H1 (cell line): ENCODE measurements around the gene TAB3. TPM values are rescaled to one million over a fixed set of nuclear protein-coding genes. Genes with fewer than 3 reads are reported as not detected.

ENCODE experiments used
- CTCF ChIA-PET: fragments of 300-600 bp; sonication (Branson Sonifier 250); formaldehyde crosslinking; loops from one replicate; lab custom pipeline; 2021; ENCODE audit not compliant: partially characterized antibody; lab: Charles Lee
- POLR2A ChIA-PET: fragments of 300-600 bp; sonication (Branson Sonifier 250); formaldehyde crosslinking; loops from one replicate; lab custom pipeline; 2021; ENCODE audit warnings: inconsistent platforms; ENCODE audit not compliant: partially characterized antibody; lab: Charles Lee
- DNase-seq, 2 experiments: peaks; one replicate each; pipeline versions ENCODE4 v3.0.0 to v3.0.0-alpha.2; 2010 to 2022; ENCODE audit warnings: low spot score in 2 of 2, low read depth in 1 of 2, mixed read lengths in 1 of 2
- FAIRE-seq: peaks from 2 replicates; lab custom pipeline; 2011; peaks lifted over from hg19 to GRCh38; lab: Jason Lieb, UNC
- H2AFZ ChIP-seq: 2 replicates; pipeline ENCODE4 v1.8.1; 2012; ENCODE audit warnings: low read length, inconsistent platforms
- H2AK5ac ChIP-seq: 2 replicates; pipeline ENCODE4 v1.6.1; 2013; ENCODE audit warnings: low read depth, low read length
- H2BK120ac ChIP-seq: replicated peaks from 2 replicates; pipeline ENCODE3; 2013; ENCODE audit warnings: low read depth, low read length, inconsistent platforms
- H2BK12ac ChIP-seq: 2 replicates; pipeline ENCODE4 v1.6.1; 2013; ENCODE audit warnings: low read depth, low read length
- H2BK15ac ChIP-seq: 2 replicates; pipeline ENCODE4 v1.6.1; 2013; ENCODE audit warnings: low read length
- H2BK20ac ChIP-seq: 2 replicates; pipeline ENCODE4 v1.6.1; 2013; ENCODE audit warnings: low read length
- H2BK5ac ChIP-seq: 2 replicates; pipeline ENCODE4 v1.6.1; 2013; ENCODE audit warnings: low read depth, low read length
- H3K14ac ChIP-seq: 2 replicates; pipeline ENCODE4 v1.6.1; 2013; ENCODE audit warnings: inconsistent platforms; ENCODE audit not compliant: insufficient read length
- H3K18ac ChIP-seq: 2 replicates; pipeline ENCODE4 v1.6.1; 2013; ENCODE audit warnings: low read length; ENCODE audit errors: extremely low read depth
- H3K23ac ChIP-seq: 2 replicates; pipeline ENCODE4 v1.6.1; 2013; ENCODE audit warnings: inconsistent platforms; ENCODE audit not compliant: insufficient read length
- H3K23me2 ChIP-seq: 2 replicates; pipeline ENCODE4 v1.6.1; 2013; ENCODE audit warnings: low read depth, low read length
- H3K27ac ChIP-seq: 2 replicates; pipeline ENCODE4 v1.6.1; 2011; ENCODE audit warnings: low read depth, low read length, inconsistent platforms
- H3K27me3 ChIP-seq, 4 experiments: replicated peaks in 1 of 4; 1 replicate in 1 of 4; 2 replicates in 3 of 4; pipeline versions ENCODE4 v1.6.1 to v1.8.1; 2011 to 2013; ENCODE audit warnings: low read length in 3 of 4, mild to moderate bottlenecking in 3 of 4, inconsistent platforms in 2 of 4, mixed read lengths in 2 of 4, moderate library complexity in 1 of 4; ENCODE audit not compliant: control insufficient read depth in 3 of 4, insufficient read depth in 3 of 4; ENCODE audit errors: extremely low read depth in 1 of 4
- H3K36me3 ChIP-seq, 4 experiments: 2 replicates each; pipeline versions ENCODE4 v1.6.1 to v1.8.1; 2011 to 2013; ENCODE audit warnings: mild to moderate bottlenecking in 4 of 4, low read length in 3 of 4, moderate library complexity in 2 of 4, control low read depth in 1 of 4, inconsistent platforms in 1 of 4; ENCODE audit not compliant: insufficient read depth in 4 of 4, control insufficient read depth in 2 of 4
- H3K4ac ChIP-seq: replicated peaks from 2 replicates; pipeline ENCODE3; 2013; ENCODE audit warnings: low read length, low read depth, mixed read lengths, inconsistent platforms; ENCODE audit not compliant: insufficient read length
- H3K4me1 ChIP-seq, 4 experiments: replicated peaks in 1 of 4; 1 replicate in 1 of 4; 2 replicates in 3 of 4; pipeline versions ENCODE4 v1.6.1 to v1.8.1; 2011 to 2013; ENCODE audit warnings: low read length in 3 of 4, inconsistent platforms in 2 of 4, mixed read lengths in 1 of 4; ENCODE audit not compliant: insufficient read depth in 4 of 4, control insufficient read depth in 3 of 4
- H3K4me2 ChIP-seq, 2 experiments: 2 replicates each; pipeline versions ENCODE4 v1.6.1 to v1.8.1; 2011 to 2013; ENCODE audit warnings: low read depth in 2 of 2, low read length in 2 of 2, control low read depth in 1 of 2, inconsistent platforms in 1 of 2, mild to moderate bottlenecking in 1 of 2; ENCODE audit not compliant: insufficient read depth in 1 of 2
- H3K4me3 ChIP-seq, 4 experiments: fragments of 200-600, 300-600 bp in 1 of 4; sonication (generic), shearing (Covaris generic), sonication (Bioruptor Twin) in 1 of 4; 2 replicates each; pipeline versions ENCODE4 v1.5.1 to v1.8.1; 2011 to 2016; ENCODE audit warnings: low read length in 4 of 4, low read depth in 3 of 4, control low read depth in 2 of 4, inconsistent platforms in 2 of 4, mild to moderate bottlenecking in 2 of 4, mixed read lengths in 1 of 4, moderate library complexity in 1 of 4; ENCODE audit not compliant: insufficient read depth in 2 of 4; ENCODE audit errors: extremely low read depth in 1 of 4
- H3K56ac ChIP-seq: replicated peaks from 2 replicates; pipeline ENCODE3; 2013; ENCODE audit warnings: low read depth, mild to moderate bottlenecking, mixed read lengths, low read length, inconsistent platforms; ENCODE audit not compliant: insufficient read length
- H3K79me1 ChIP-seq: 2 replicates; pipeline ENCODE4 v1.6.1; 2013; ENCODE audit warnings: low read depth, low read length, control low read depth
- H3K79me2 ChIP-seq, 2 experiments: 2 replicates each; pipeline versions ENCODE4 v1.6.1 to v1.8.1; 2012 to 2013; ENCODE audit warnings: low read length in 2 of 2, mild to moderate bottlenecking in 2 of 2, inconsistent platforms in 1 of 2; ENCODE audit not compliant: insufficient read depth in 2 of 2, control insufficient read depth in 1 of 2
- H3K9ac ChIP-seq, 4 experiments: replicated peaks in 1 of 4; 1 replicate in 1 of 4; 2 replicates in 3 of 4; pipeline versions ENCODE4 v1.6.1 to v1.8.1; 2011 to 2013; ENCODE audit warnings: low read depth in 3 of 4, low read length in 3 of 4, control low read depth in 2 of 4, mild to moderate bottlenecking in 2 of 4, moderate library complexity in 2 of 4, inconsistent platforms in 1 of 4; ENCODE audit errors: extremely low read depth in 1 of 4
- H3K9me3 ChIP-seq, 2 experiments: 2 replicates each; pipeline versions ENCODE4 v1.6.1 to v1.8.1; 2012 to 2013; ENCODE audit warnings: mild to moderate bottlenecking in 2 of 2, moderate library complexity in 2 of 2, control low read depth in 1 of 2, inconsistent platforms in 1 of 2, low read depth in 1 of 2, low read length in 1 of 2, mixed read lengths in 1 of 2; ENCODE audit not compliant: insufficient read depth in 2 of 2
- H4K20me1 ChIP-seq, 2 experiments: replicated peaks in 1 of 2; 2 replicates each; pipeline versions ENCODE3 to v1.8.1; 2011 to 2013; ENCODE audit warnings: inconsistent platforms in 2 of 2, low read length in 2 of 2, mild to moderate bottlenecking in 1 of 2; ENCODE audit not compliant: insufficient read depth in 2 of 2, control insufficient read depth in 1 of 2
- H4K5ac ChIP-seq: 2 replicates; pipeline ENCODE4 v1.6.1; 2013; ENCODE audit warnings: low read length, low read depth, mixed read lengths, inconsistent platforms; ENCODE audit not compliant: insufficient read length
- H4K8ac ChIP-seq: 2 replicates; pipeline ENCODE4 v1.8.0; 2013; ENCODE audit warnings: mild to moderate bottlenecking, moderate library complexity, low read length, inconsistent platforms; ENCODE audit not compliant: insufficient read depth; ENCODE audit errors: extremely low read depth
- H4K91ac ChIP-seq: replicated peaks from 2 replicates; pipeline ENCODE3; 2013; ENCODE audit warnings: low read length, mixed read lengths, inconsistent platforms; ENCODE audit not compliant: insufficient read length
- BRCA1 ChIP-seq: IDR thresholded peaks from 2 replicates; pipeline ENCODE4 v1.6.1; 2012; ENCODE audit warnings: low read depth, low read length, improper control_type of control experiment
- CBX8 ChIP-seq: fragments of 300-800, 300-1000 bp; sonication (generic); IDR thresholded peaks from 2 replicates; pipeline ENCODE4 v1.7.1; 2016; ENCODE audit warnings: low read depth, low read length, borderline replicate concordance
- HDAC6 ChIP-seq: IDR thresholded peaks from one replicate; pipeline ENCODE4 v1.7.1; 2012; ENCODE audit warnings: low read depth, mild to moderate bottlenecking, inconsistent platforms, low read length, moderate library complexity
- KDM4A ChIP-seq: IDR thresholded peaks from one replicate; pipeline ENCODE4 v1.7.1; 2012; ENCODE audit warnings: low read depth, mild to moderate bottlenecking, moderate library complexity, low read length, inconsistent platforms; ENCODE audit not compliant: severe bottlenecking
- PHF8 ChIP-seq: fragments of 200-600 bp; sonication (generic); conservative IDR thresholded peaks from 2 replicates; pipeline ENCODE4 v1.7.1; 2012; ENCODE audit warnings: low read depth, mild to moderate bottlenecking, inconsistent platforms, low read length, moderate library complexity
- POLR2A ChIP-seq, 2 experiments: IDR thresholded peaks; 1 replicate in 1 of 2; 2 replicates in 1 of 2; pipeline ENCODE4 v1.6.1; 2011; ENCODE audit warnings: low read depth in 2 of 2, low read length in 2 of 2, mild to moderate bottlenecking in 2 of 2; ENCODE audit errors: control extremely low read depth in 1 of 2
- RAD21 ChIP-seq, 2 experiments: IDR thresholded peaks in 1 of 2; conservative IDR thresholded peaks in 1 of 2; 2 replicates each; pipeline ENCODE4 v1.6.1; 2011; ENCODE audit warnings: low read depth in 2 of 2, low read length in 2 of 2, improper control_type of control experiment in 1 of 2, inconsistent platforms in 1 of 2, mild to moderate bottlenecking in 1 of 2, moderate library complexity in 1 of 2
- RBBP5 ChIP-seq: IDR thresholded peaks from 2 replicates; pipeline ENCODE4 v1.7.1; 2012; ENCODE audit warnings: low read depth, mild to moderate bottlenecking, inconsistent platforms, low read length, moderate library complexity, borderline replicate concordance
- RXRA ChIP-seq: IDR thresholded peaks from 2 replicates; pipeline ENCODE4 v1.6.1; 2011; ENCODE audit warnings: low read depth, mild to moderate bottlenecking, low read length, moderate library complexity; ENCODE audit not compliant: insufficient read depth
- SIN3A ChIP-seq, 2 experiments: IDR thresholded peaks in 1 of 2; conservative IDR thresholded peaks in 1 of 2; 2 replicates each; pipeline ENCODE4 v1.6.1; 2011 to 2012; ENCODE audit warnings: low read length in 2 of 2, improper control_type of control experiment in 1 of 2, low read depth in 1 of 2, mild to moderate bottlenecking in 1 of 2
- SIX5 ChIP-seq: IDR thresholded peaks from 2 replicates; pipeline ENCODE4 v1.6.1; 2011; ENCODE audit warnings: mild to moderate bottlenecking, low read depth, low read length
- SP2 ChIP-seq: IDR thresholded peaks from 2 replicates; pipeline ENCODE4 v1.6.1; 2012; ENCODE audit warnings: mild to moderate bottlenecking, low read length, inconsistent platforms
- TAF1 ChIP-seq: IDR thresholded peaks from 2 replicates; pipeline ENCODE4 v1.6.1; 2011; ENCODE audit warnings: mild to moderate bottlenecking, low read depth, low read length
- TEAD4 ChIP-seq: IDR thresholded peaks from 2 replicates; pipeline ENCODE4 v1.6.1; 2012; ENCODE audit warnings: low read depth, low read length, inconsistent platforms, mixed read lengths
- whole genome bisulfite sequencing, 2 experiments: shearing (Covaris generic) in 1 of 2; methylation state at CpG; one replicate each; pipeline versions ENCODE4 v1.1.6 to v1.1.7; 2013 to 2015; ENCODE audit warnings: low lambda C conversion rate in 2 of 2, mixed read lengths in 2 of 2, inconsistent platforms in 1 of 2, low coverage in 1 of 2, missing lambda C conversion rate in 1 of 2; ENCODE audit not compliant: insufficient replicate concordance in 2 of 2, insufficient coverage in 1 of 2, insufficient read length in 1 of 2; ENCODE audit errors: extremely low coverage in 1 of 2, missing lambda C conversion rate in 1 of 2; 5-methylcytosine and 5-hydroxymethylcytosine counted together
- polyA plus RNA-seq, 7 experiments: library from polyadenylated mRNA; depleted of rRNA in 3 of 7; stranded (reverse) in 5 of 7; unstranded in 2 of 7; fragments of >200 nt in 5 of 7; fragments of 200-250 nt in 2 of 7; gene quantifications; 1 replicate in 5 of 7; 2 replicates in 1 of 7; 4 replicates in 1 of 7; pipeline versions ENCODE4 v1.2.1 to v1.2.3, GENCODE V29; 2011 to 2013; ENCODE audit warnings: missing spikeins in 2 of 7, mixed read lengths in 2 of 7
- total RNA-seq: library from RNA; stranded (reverse); fragmentation: NEBNext Ultra II Directional; extraction: Animal tissue kit (Norgen Biotek cat#: 25700); gene quantifications from 2 replicates; pipeline ENCODE4 v1.2.1, GENCODE V29; 2021

The TAB3 gene
- total and polyA plus RNA-seq, 2 of the 8 experiments (the other 6 are each of a cell fraction or from before 2014, with no cell fraction given): 12.7 to 12.9 TPM

DNA sequence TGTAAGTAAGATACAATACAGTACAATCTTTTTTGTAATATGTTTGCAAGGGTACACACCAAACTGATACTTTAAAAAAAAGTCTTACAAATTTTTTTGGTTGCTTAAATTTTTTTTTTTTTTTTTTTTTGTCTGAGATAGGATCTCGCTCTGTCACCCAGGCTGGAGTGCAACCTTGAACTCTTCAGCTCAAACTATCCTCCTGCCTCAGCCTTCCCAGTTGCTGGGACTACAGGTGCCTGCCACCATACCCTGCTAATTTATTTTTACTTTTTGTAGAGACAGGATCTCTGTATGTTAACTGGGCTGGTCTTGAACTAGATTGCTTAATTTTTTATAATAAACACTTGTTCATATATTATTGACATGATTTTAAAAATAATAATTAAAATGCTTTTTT is 41.1 kb upstream of the TAB3 start:
- Histone ChIP-seq H3K18ac (no peak overlapping the region), H3K14ac (no peak overlapping the region), H3K79me2 (no peaks in the 10 kb centered on the region), H3K4ac (no peak overlapping the region), H2AFZ (no peak overlapping the region), H3K36me3 (no peaks in the 10 kb centered on the region), H3K9me3 (no peaks in the 10 kb centered on the region), H3K56ac (no peak overlapping the region), H4K91ac (no peak overlapping the region), H2AK5ac (no peak overlapping the region), H3K23ac (no peak overlapping the region), H2BK15ac (no peak overlapping the region), H3K9ac (no peak overlapping the region), H3K4me3 (no peak overlapping the region), H3K23me2 (no peaks in the 10 kb centered on the region), H3K27ac (no peak overlapping the region), H2BK20ac (no peak overlapping the region), H3K4me1 (no peaks in the 10 kb centered on the region), H2BK120ac (no peak overlapping the region), H4K20me1 (no peaks in the 10 kb centered on the region), H4K8ac (no peak overlapping the region), H3K79me1 (no peaks in the 10 kb centered on the region), H4K5ac (no peak overlapping the region), H2BK5ac (no peak overlapping the region), H3K4me2 (no peak overlapping the region), H3K27me3 (no peaks in the 10 kb centered on the region), H2BK12ac (no peak overlapping the region)
- no peak for FAIRE-seq
- no CpG with 5 or more reads among the region's 1 CpG for WGBS, 2 experiments
- ChIA-PET POLR2A (no interaction called here), CTCF (interaction anchor here (0.6 kb wide), 1 partner anchor 94 kb away, joined by 3 read pairs; no protein-coding TSS in a partner anchor)
- no peak for DNase-seq
- TF ChIP-seq SP2 (no peak), RXRA (no peak), SIN3A (conservative IDR thresholded peaks at IDR 0.05 in 1 of 2, IDR thresholded peaks at IDR 0.05 in 1 of 2; ENCODE audit: low read depth in 1 of 2, low read length in 2 of 2) (no peak), CBX8 (no peak), RBBP5 (no peak), HDAC6 (no peak), PHF8 (no peak), TEAD4 (no peak), POLR2A (IDR thresholded peaks at IDR 0.05; ENCODE audit: control extremely low read depth in 1 of 2, low read depth in 2 of 2, low read length in 2 of 2) (no peak), KDM4A (no peak), TAF1 (no peak), RAD21 (IDR thresholded peaks at IDR 0.05 in 1 of 2, conservative IDR thresholded peaks at IDR 0.05 in 1 of 2; ENCODE audit: low read depth in 2 of 2, low read length in 2 of 2) (no peak), BRCA1 (no peak), SIX5 (no peak)
